SK-N-SH (cell line): ENCODE measurements around the gene PIP4K2B.

Experiments used
- EP300 ChIP-seq, 2 experiments: IDR thresholded peaks; 2 replicates each; pipeline versions ENCODE4 v1.4.0 to v1.6.1; 2012; ENCODE audit warnings: borderline replicate concordance in 1 of 2, low read depth in 1 of 2, low read length in 1 of 2
- FOXM1 ChIP-seq: IDR thresholded peaks from 2 replicates; pipeline ENCODE4 v1.4.0; 2012; ENCODE audit warnings: low read depth, mild to moderate bottlenecking
- NRF1 ChIP-seq: IDR thresholded peaks from 2 replicates; pipeline ENCODE4 v1.6.1; 2012; ENCODE audit warnings: low read depth, mild to moderate bottlenecking, low read length
- SMC3 ChIP-seq: IDR thresholded peaks from 2 replicates; pipeline ENCODE4 v1.6.1; 2012; ENCODE audit warnings: low read depth, low read length, improper control_type of control experiment
- TF ChIP-seq, protein P1 (sequence below): fragments of 200-600 bp; sonication (generic); IDR thresholded peaks from 2 replicates; pipeline ENCODE4 v1.6.1; 2017; ENCODE audit warnings: antibody characterized with exemption, mild to moderate bottlenecking, moderate library complexity
- TF ChIP-seq, protein P2 (sequence below): fragments of 150-350 bp; IDR thresholded peaks from 2 replicates; pipeline ENCODE4 v1.6.1; 2016; ENCODE audit warnings: mild to moderate bottlenecking, low read depth, low read length
- TF ChIP-seq, protein P3 (sequence below): IDR thresholded peaks from 2 replicates; pipeline ENCODE4 v1.4.0; 2012; ENCODE audit warnings: low read depth, borderline replicate concordance
- TF ChIP-seq, protein P4 (sequence below): IDR thresholded peaks from 2 replicates; pipeline ENCODE4; 2012

DNA sequence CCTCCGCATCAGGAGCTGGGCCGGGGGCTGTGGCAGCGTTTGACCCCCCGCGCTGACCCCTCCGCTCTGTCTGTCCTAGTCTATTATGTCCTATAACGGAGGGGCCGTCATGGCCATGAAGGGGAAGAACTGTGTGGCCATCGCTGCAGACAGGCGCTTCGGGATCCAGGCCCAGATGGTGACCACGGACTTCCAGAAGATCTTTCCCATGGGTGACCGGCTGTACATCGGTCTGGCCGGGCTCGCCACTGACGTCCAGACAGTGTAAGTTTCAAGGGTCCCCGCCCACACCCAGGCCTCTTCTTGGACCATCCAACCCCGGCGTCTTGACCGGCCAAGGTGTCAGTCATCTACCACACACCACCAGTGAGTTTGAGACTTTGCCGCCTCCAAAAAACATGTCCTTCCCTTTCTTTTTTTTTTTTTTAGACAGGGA is 46.3 kb downstream of the PIP4K2B start:
- TF ChIP-seq, protein P1, sequence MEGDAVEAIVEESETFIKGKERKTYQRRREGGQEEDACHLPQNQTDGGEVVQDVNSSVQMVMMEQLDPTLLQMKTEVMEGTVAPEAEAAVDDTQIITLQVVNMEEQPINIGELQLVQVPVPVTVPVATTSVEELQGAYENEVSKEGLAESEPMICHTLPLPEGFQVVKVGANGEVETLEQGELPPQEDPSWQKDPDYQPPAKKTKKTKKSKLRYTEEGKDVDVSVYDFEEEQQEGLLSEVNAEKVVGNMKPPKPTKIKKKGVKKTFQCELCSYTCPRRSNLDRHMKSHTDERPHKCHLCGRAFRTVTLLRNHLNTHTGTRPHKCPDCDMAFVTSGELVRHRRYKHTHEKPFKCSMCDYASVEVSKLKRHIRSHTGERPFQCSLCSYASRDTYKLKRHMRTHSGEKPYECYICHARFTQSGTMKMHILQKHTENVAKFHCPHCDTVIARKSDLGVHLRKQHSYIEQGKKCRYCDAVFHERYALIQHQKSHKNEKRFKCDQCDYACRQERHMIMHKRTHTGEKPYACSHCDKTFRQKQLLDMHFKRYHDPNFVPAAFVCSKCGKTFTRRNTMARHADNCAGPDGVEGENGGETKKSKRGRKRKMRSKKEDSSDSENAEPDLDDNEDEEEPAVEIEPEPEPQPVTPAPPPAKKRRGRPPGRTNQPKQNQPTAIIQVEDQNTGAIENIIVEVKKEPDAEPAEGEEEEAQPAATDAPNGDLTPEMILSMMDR = no peak
- no peak for TF ChIP-seq FOXM1
- TF ChIP-seq SMC3 = no peak
- TF ChIP-seq, protein P2, sequence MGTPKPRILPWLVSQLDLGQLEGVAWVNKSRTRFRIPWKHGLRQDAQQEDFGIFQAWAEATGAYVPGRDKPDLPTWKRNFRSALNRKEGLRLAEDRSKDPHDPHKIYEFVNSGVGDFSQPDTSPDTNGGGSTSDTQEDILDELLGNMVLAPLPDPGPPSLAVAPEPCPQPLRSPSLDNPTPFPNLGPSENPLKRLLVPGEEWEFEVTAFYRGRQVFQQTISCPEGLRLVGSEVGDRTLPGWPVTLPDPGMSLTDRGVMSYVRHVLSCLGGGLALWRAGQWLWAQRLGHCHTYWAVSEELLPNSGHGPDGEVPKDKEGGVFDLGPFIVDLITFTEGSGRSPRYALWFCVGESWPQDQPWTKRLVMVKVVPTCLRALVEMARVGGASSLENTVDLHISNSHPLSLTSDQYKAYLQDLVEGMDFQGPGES = no peak
- TF ChIP-seq, protein P3, sequence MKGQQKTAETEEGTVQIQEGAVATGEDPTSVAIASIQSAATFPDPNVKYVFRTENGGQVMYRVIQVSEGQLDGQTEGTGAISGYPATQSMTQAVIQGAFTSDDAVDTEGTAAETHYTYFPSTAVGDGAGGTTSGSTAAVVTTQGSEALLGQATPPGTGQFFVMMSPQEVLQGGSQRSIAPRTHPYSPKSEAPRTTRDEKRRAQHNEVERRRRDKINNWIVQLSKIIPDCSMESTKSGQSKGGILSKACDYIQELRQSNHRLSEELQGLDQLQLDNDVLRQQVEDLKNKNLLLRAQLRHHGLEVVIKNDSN = no peak
- TF ChIP-seq NRF1 = no peak
- no peak for TF ChIP-seq EP300 (IDR thresholded peaks at IDR 0.05; ENCODE audit: borderline replicate concordance in 1 of 2, low read depth in 1 of 2, low read length in 1 of 2)
- TF ChIP-seq, protein P4, sequence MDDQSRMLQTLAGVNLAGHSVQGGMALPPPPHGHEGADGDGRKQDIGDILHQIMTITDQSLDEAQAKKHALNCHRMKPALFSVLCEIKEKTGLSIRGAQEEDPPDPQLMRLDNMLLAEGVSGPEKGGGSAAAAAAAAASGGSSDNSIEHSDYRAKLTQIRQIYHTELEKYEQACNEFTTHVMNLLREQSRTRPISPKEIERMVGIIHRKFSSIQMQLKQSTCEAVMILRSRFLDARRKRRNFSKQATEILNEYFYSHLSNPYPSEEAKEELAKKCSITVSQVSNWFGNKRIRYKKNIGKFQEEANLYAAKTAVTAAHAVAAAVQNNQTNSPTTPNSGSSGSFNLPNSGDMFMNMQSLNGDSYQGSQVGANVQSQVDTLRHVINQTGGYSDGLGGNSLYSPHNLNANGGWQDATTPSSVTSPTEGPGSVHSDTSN = no peak
